Suprapubic skin (tissue), 4 donors: ENCODE results near the gene MNS1.

Experiments used
- EP300 ChIP-seq: sonication (generic); formaldehyde crosslinking; IDR thresholded peaks from one replicate; pipeline ENCODE4 v1.6.1; 2017; ENCODE audit warnings: antibody characterized with exemption
- POLR2A ChIP-seq, 2 donors: fragments of 450-650 bp; IDR thresholded peaks; one replicate each; pipeline ENCODE4 v1.6.1; 2017; ENCODE audit warnings: antibody characterized with exemption in 2 of 2, mild to moderate bottlenecking in 2 of 2, moderate library complexity in 2 of 2
- POLR2AphosphoS5 ChIP-seq, 3 donors: sonication (generic); formaldehyde crosslinking; IDR thresholded peaks; one replicate each; pipeline ENCODE4 v1.6.1; 2017; ENCODE audit warnings: antibody characterized with exemption in 3 of 3
- TF ChIP-seq, protein P1 (sequence below), 2 donors: fragments of 200-600 bp in 1 of 2; fragments of 450-650 bp in 1 of 2; sonication (generic) in 1 of 2; IDR thresholded peaks; one replicate each; pipeline ENCODE4 v1.5.1; 2016 to 2019; ENCODE audit warnings: antibody characterized with exemption in 2 of 2, mild to moderate bottlenecking in 1 of 2, moderate library complexity in 1 of 2

DNA sequence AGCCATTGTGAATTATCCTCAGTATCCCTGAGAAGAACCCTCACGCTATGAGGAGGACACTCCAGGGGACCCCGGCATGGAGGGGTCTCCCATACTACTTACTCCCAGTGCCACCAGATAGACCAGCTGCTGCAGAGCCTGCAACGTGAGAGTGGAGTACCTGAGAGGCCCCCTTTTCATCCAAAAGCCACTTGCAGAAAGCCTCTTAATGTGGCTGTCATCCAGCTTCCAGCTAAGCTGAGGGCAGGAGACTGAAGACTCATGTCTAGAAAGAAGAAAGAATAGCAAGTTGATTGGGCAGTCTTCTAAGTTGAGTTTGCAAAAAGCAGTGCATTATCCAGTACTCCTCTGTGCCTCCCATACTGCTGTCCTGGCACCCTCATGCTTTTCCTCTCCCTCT is 27.3 kb upstream of the MNS1 start:
- TF ChIP-seq, protein P1, sequence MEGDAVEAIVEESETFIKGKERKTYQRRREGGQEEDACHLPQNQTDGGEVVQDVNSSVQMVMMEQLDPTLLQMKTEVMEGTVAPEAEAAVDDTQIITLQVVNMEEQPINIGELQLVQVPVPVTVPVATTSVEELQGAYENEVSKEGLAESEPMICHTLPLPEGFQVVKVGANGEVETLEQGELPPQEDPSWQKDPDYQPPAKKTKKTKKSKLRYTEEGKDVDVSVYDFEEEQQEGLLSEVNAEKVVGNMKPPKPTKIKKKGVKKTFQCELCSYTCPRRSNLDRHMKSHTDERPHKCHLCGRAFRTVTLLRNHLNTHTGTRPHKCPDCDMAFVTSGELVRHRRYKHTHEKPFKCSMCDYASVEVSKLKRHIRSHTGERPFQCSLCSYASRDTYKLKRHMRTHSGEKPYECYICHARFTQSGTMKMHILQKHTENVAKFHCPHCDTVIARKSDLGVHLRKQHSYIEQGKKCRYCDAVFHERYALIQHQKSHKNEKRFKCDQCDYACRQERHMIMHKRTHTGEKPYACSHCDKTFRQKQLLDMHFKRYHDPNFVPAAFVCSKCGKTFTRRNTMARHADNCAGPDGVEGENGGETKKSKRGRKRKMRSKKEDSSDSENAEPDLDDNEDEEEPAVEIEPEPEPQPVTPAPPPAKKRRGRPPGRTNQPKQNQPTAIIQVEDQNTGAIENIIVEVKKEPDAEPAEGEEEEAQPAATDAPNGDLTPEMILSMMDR (IDR thresholded peaks at IDR 0.05), result no peak
- TF ChIP-seq EP300 (no peak), POLR2A (IDR thresholded peaks at IDR 0.05) (no peak), POLR2AphosphoS5 (IDR thresholded peaks at IDR 0.05) (no peak)
